ENCODE measurements around the gene GPC5. TPM values are rescaled to one million over a fixed set of nuclear protein-coding genes. Genes with fewer than 3 reads are reported as not detected.

The GPC5 gene
- total RNA-seq, 2 donors from 2014 or later: 0.55 to 1.0 TPM

- Mint-ChIP-seq H3K4me1 (ENCODE audit: low read depth in 2 of 2) (no peaks in the 10 kb centered on the region), H3K4me3 (no peak overlapping the region), H3K27me3 (no peaks in the 10 kb centered on the region), H3K27ac (no peak overlapping the region), H3K36me3 (no peaks in the 10 kb centered on the region), H3K9me3 (peaks cover 21% of the 10 kb centered on the region)
- no peak for ATAC-seq
- DNase-seq (ENCODE audit: low spot score): no peak
Measured at GRCh38 chr13:91962946-91963345, 564.5 kb downstream of the GPC5 start.

GRCh38 chr13:91965511-91965910, 567.1 kb downstream of the GPC5 start:
- peaks cover 12% of the 10 kb centered on the region for H3K9me3 Mint-ChIP-seq
- no peak for ATAC-seq
- H3K4me3 Mint-ChIP-seq: no peak overlapping the region
- H3K27me3 Mint-ChIP-seq: no peaks in the 10 kb centered on the region
- DNase-seq (ENCODE audit: low spot score): no peak
- no peaks in the 10 kb centered on the region for H3K36me3 Mint-ChIP-seq
- no peaks in the 10 kb centered on the region for H3K4me1 Mint-ChIP-seq (ENCODE audit: low read depth in 2 of 2)
- H3K27ac Mint-ChIP-seq: no peak overlapping the region

GRCh38 chr13:91978571-91978970, 580.1 kb downstream of the GPC5 start:
- Mint-ChIP-seq H3K27ac (no peak overlapping the region), H3K27me3 (no peaks in the 10 kb centered on the region), H3K9me3 (peaks cover 23% of the 10 kb centered on the region), H3K4me3 (no peak overlapping the region), H3K4me1 (ENCODE audit: low read depth in 2 of 2) (no peaks in the 10 kb centered on the region), H3K36me3 (no peaks in the 10 kb centered on the region)
- ATAC-seq (no peak), DNase-seq (ENCODE audit: low spot score) (no peak)

- H3K4me3 Mint-ChIP-seq: no peak overlapping the region
- no peaks in the 10 kb centered on the region for H3K27me3 Mint-ChIP-seq
- DNase-seq (ENCODE audit: low spot score) (no peak), ATAC-seq (no peak)
- H3K9me3 Mint-ChIP-seq: peaks cover 3% of the 10 kb centered on the region
- H3K4me1 Mint-ChIP-seq (ENCODE audit: low read depth in 2 of 2): no peaks in the 10 kb centered on the region
- H3K36me3 Mint-ChIP-seq: no peaks in the 10 kb centered on the region
- no peak overlapping the region for H3K27ac Mint-ChIP-seq
Measured at GRCh38 chr13:91986761-91987483, 588.5 kb downstream of the GPC5 start.

GRCh38 chr13:91988331-91988730, 589.9 kb downstream of the GPC5 start:
- Mint-ChIP-seq H3K4me1 (ENCODE audit: low read depth in 2 of 2) (no peaks in the 10 kb centered on the region), H3K4me3 (no peak overlapping the region), H3K27ac (no peak overlapping the region), H3K36me3 (no peaks in the 10 kb centered on the region), H3K27me3 (no peaks in the 10 kb centered on the region), H3K9me3 (peaks cover 2% of the 10 kb centered on the region)
- no peak for ATAC-seq
- DNase-seq (ENCODE audit: low spot score): no peak

GRCh38 chr13:92012787-92013186, 614.4 kb downstream of the GPC5 start:
- no peak for DNase-seq (ENCODE audit: low spot score)
- peaks cover 20% of the 10 kb centered on the region for H3K9me3 Mint-ChIP-seq
- H3K4me3 Mint-ChIP-seq: no peak overlapping the region
- H3K27ac Mint-ChIP-seq: no peak overlapping the region
- no peaks in the 10 kb centered on the region for H3K27me3 Mint-ChIP-seq
- H3K4me1 Mint-ChIP-seq (ENCODE audit: low read depth in 2 of 2): no peaks in the 10 kb centered on the region
- H3K36me3 Mint-ChIP-seq: no peaks in the 10 kb centered on the region
- no peak for ATAC-seq

- H3K4me3 Mint-ChIP-seq: no peak overlapping the region
- H3K27me3 Mint-ChIP-seq: no peaks in the 10 kb centered on the region
- H3K36me3 Mint-ChIP-seq: no peaks in the 10 kb centered on the region
- ATAC-seq (no peak), DNase-seq (ENCODE audit: low spot score) (no peak)
- peaks cover 14% of the 10 kb centered on the region for H3K9me3 Mint-ChIP-seq
- H3K27ac Mint-ChIP-seq: no peak overlapping the region
- no peaks in the 10 kb centered on the region for H3K4me1 Mint-ChIP-seq (ENCODE audit: low read depth in 2 of 2)
Measured at GRCh38 chr13:92017737-92018136, 619.3 kb downstream of the GPC5 start.

GRCh38 chr13:92028695-92029094, 630.3 kb downstream of the GPC5 start:
- DNase-seq (ENCODE audit: low spot score) (no peak), ATAC-seq (no peak)
- H3K27me3 Mint-ChIP-seq: no peaks in the 10 kb centered on the region
- H3K9me3 Mint-ChIP-seq: peaks cover 26% of the 10 kb centered on the region
- peaks cover 5% of the 10 kb centered on the region for H3K36me3 Mint-ChIP-seq
- no peaks in the 10 kb centered on the region for H3K4me1 Mint-ChIP-seq (ENCODE audit: low read depth in 2 of 2)
- H3K27ac Mint-ChIP-seq: no peak overlapping the region
- no peak overlapping the region for H3K4me3 Mint-ChIP-seq

- no peaks in the 10 kb centered on the region for H3K36me3 Mint-ChIP-seq
- no peak for ATAC-seq
Measured at GRCh38 chr13:92029641-92030040, 631.2 kb downstream of the GPC5 start.

GRCh38 chr13:92038905-92039304, 640.5 kb downstream of the GPC5 start:
- H3K4me1 Mint-ChIP-seq (ENCODE audit: low read depth in 2 of 2): no peaks in the 10 kb centered on the region
- no peak overlapping the region for H3K27ac Mint-ChIP-seq
- H3K4me3 Mint-ChIP-seq: no peak overlapping the region
- ATAC-seq: no peak
- peaks cover 9% of the 10 kb centered on the region for H3K9me3 Mint-ChIP-seq
- DNase-seq (ENCODE audit: low spot score): no peak
- no peaks in the 10 kb centered on the region for H3K36me3 Mint-ChIP-seq
- H3K27me3 Mint-ChIP-seq: no peaks in the 10 kb centered on the region

More at GRCh38 chr13:92029641-92030040, 631.2 kb downstream of the GPC5 start:
- no peak for DNase-seq (ENCODE audit: low spot score)
- Mint-ChIP-seq H3K4me1 (ENCODE audit: low read depth in 2 of 2) (no peaks in the 10 kb centered on the region), H3K9me3 (peaks cover 22% of the 10 kb centered on the region), H3K4me3 (no peak overlapping the region), H3K27me3 (no peaks in the 10 kb centered on the region), H3K27ac (no peak overlapping the region)

GRCh38 chr13:92042522-92042921, 644.1 kb downstream of the GPC5 start:
- no peaks in the 10 kb centered on the region for H3K4me1 Mint-ChIP-seq (ENCODE audit: low read depth in 2 of 2)
- ATAC-seq (no peak), DNase-seq (ENCODE audit: low spot score) (no peak)
- H3K36me3 Mint-ChIP-seq: no peaks in the 10 kb centered on the region
- no peak overlapping the region for H3K4me3 Mint-ChIP-seq
- no peaks in the 10 kb centered on the region for H3K27me3 Mint-ChIP-seq
- H3K9me3 Mint-ChIP-seq: peaks cover 13% of the 10 kb centered on the region
- H3K27ac Mint-ChIP-seq: no peak overlapping the region

GRCh38 chr13:92044351-92044750, 645.9 kb downstream of the GPC5 start:
- DNase-seq (ENCODE audit: low spot score) (no peak), ATAC-seq (no peak)
- H3K4me3 Mint-ChIP-seq: no peak overlapping the region
- no peaks in the 10 kb centered on the region for H3K27me3 Mint-ChIP-seq
- peaks cover 13% of the 10 kb centered on the region for H3K9me3 Mint-ChIP-seq
- no peak overlapping the region for H3K27ac Mint-ChIP-seq
- H3K4me1 Mint-ChIP-seq (ENCODE audit: low read depth in 2 of 2): no peaks in the 10 kb centered on the region
- H3K36me3 Mint-ChIP-seq: no peaks in the 10 kb centered on the region

GRCh38 chr13:92054389-92054788, 656.0 kb downstream of the GPC5 start:
- Mint-ChIP-seq H3K36me3 (peaks cover 7% of the 10 kb centered on the region), H3K4me3 (no peak overlapping the region), H3K27ac (no peak overlapping the region), H3K27me3 (no peaks in the 10 kb centered on the region), H3K9me3 (peaks cover 7% of the 10 kb centered on the region), H3K4me1 (ENCODE audit: low read depth in 2 of 2) (no peaks in the 10 kb centered on the region)
- DNase-seq (ENCODE audit: low spot score) (no peak), ATAC-seq (no peak)

GRCh38 chr13:92074658-92075057, 676.2 kb downstream of the GPC5 start:
- DNase-seq (ENCODE audit: low spot score): no peak
- peaks cover 10% of the 10 kb centered on the region for H3K9me3 Mint-ChIP-seq
- no peaks in the 10 kb centered on the region for H3K36me3 Mint-ChIP-seq
- H3K27ac Mint-ChIP-seq: no peak overlapping the region
- H3K4me1 Mint-ChIP-seq (ENCODE audit: low read depth in 2 of 2): no peaks in the 10 kb centered on the region
- H3K27me3 Mint-ChIP-seq: no peaks in the 10 kb centered on the region
- H3K4me3 Mint-ChIP-seq: no peak overlapping the region
- ATAC-seq: no peak

- DNase-seq (ENCODE audit: low spot score) (no peak), ATAC-seq (no peak)
- H3K27me3 Mint-ChIP-seq: no peaks in the 10 kb centered on the region
- peaks cover 6% of the 10 kb centered on the region for H3K36me3 Mint-ChIP-seq
- no peaks in the 10 kb centered on the region for H3K4me1 Mint-ChIP-seq (ENCODE audit: low read depth in 2 of 2)
- no peak overlapping the region for H3K4me3 Mint-ChIP-seq
- no peak overlapping the region for H3K27ac Mint-ChIP-seq
- H3K9me3 Mint-ChIP-seq: peaks cover 12% of the 10 kb centered on the region
Measured at GRCh38 chr13:92097337-92097903, 699.0 kb downstream of the GPC5 start.
